AG04449 (cell line): ENCODE results near the gene LAIR1.

Experiments used
- CTCF ChIA-PET: fragments of 350-600 bp; formaldehyde crosslinking; extraction: SDS; loops from one replicate; lab custom pipeline; 2021; ENCODE audit warnings: antibody characterized with exemption; lab: Yijun Ruan, JAX
- POLR2A ChIA-PET: fragments of 400-600, 350-600 bp; formaldehyde crosslinking; extraction: SDS; loops from one replicate; lab custom pipeline; 2020; ENCODE audit warnings: antibody characterized with exemption, inconsistent platforms; lab: Yijun Ruan, JAX
- DNase-seq: peaks from one replicate; pipeline ENCODE4 v3.0.0-alpha.2; 2010; ENCODE audit warnings: low read depth, low spot score
- H3K4me3 ChIP-seq: 2 replicates; pipeline ENCODE4 v1.5.1; 2011; ENCODE audit warnings: low read depth, mild to moderate bottlenecking, control low read depth, low read length
- CTCF ChIP-seq: IDR thresholded peaks from one replicate; pipeline ENCODE4 v1.5.1; 2011; ENCODE audit warnings: mild to moderate bottlenecking, moderate library complexity, low read length, control low read depth, inconsistent platforms; ENCODE audit not compliant: insufficient read depth; ENCODE audit errors: missing control alignments

Gene LAIR1

GRCh38 chr19:54309811-54310210, 54.9 kb downstream of the LAIR1 start:
- no peak for DNase-seq
- POLR2A ChIA-PET = no interaction called here
- no peak overlapping the region for H3K4me3 ChIP-seq
- CTCF ChIA-PET = interaction anchor here (1.7 kb wide), 1 partner anchor 17 kb away, joined by 3 read pairs; no protein-coding TSS in a partner anchor
- no peak for TF ChIP-seq CTCF

GRCh38 chr19:54307389-54308020, 57.2 kb downstream of the LAIR1 start:
- no peak for TF ChIP-seq CTCF
- ChIA-PET CTCF (no interaction called here), POLR2A (no interaction called here)
- DNase-seq = no peak
- H3K4me3 ChIP-seq = no peak overlapping the region

DNA sequence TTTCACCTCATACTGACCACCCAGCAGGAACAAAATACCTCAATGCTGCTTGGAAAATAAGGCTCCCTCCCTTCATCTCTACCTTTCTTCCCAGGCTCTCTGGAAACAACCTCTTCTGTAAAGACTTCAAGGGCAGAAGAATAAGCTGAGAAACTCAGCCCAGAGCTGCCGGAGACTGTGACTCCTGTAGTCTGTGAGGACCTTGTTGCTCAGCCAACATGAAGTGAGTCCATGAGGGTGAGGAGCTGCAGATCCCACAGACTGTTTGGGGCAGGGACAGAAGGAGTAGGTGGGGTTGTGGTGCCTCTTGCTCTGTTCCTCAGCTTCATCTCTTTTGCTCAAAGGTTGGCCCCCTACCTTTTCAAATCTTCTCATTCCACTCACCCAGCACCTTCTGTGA, 59.6 kb downstream of the LAIR1 start:
- no peak overlapping the region for H3K4me3 ChIP-seq
- ChIA-PET POLR2A (no interaction called here), CTCF (interaction anchor here (1.1 kb wide), 1 partner anchor 20 kb away, joined by 4 read pairs; no protein-coding TSS in a partner anchor)
- no peak for DNase-seq
- no peak for TF ChIP-seq CTCF

DNA sequence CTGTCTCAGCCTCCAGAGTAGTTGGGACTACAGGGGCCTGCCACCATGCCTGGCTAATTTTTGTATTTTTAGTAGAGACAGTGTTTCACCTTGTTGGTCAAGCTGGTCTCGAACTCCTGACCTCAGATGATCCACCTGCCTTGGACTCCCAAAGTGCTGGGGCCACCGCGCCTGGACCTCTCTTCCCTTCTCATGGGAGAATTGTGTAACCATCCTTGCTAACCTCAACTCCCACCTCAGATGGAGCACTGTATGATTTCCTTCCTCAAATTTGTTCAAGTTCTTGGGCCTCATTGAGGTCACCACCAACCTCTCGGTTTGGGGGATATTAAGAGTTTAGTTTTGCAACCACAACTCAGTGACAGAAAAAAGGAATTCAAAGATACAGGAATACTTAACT, 62.5 kb downstream of the LAIR1 start:
- CTCF ChIA-PET = no interaction called here
- H3K4me3 ChIP-seq = no peak overlapping the region
- DNase-seq = no peak
- POLR2A ChIA-PET = no interaction called here
- TF ChIP-seq CTCF = no peak
